HG02943 (cell line): ENCODE results near the gene FLNA.

Experiments
- ATAC-seq: cut with Tn5 transposase; IDR thresholded peaks from one replicate; pipeline ENCODE4 v1.9.1; 2021; ENCODE audit warnings: mild to moderate bottlenecking, low read depth, moderate library complexity; ENCODE audit not compliant: unreplicated experiment

FLNA gene

DNA sequence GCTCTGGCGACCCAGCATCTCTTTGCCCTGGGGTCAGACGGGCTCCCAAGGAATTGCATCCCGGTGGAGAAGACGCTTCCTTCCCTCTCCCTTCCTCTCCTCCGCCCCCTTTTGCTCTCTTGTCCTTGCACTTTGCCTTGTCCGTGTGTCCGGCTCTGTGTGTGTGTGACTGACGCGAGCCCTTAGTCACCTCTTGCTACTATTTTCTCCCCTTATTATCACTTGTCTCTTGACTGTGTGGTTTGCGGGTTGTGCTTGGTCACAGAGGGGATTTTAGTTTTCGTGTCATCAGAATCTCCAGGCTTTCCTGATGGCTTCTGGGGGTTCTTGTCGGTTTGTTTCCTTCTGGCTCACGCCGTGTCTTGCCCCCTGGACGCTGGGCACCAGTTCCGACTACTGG is 31.4 kb downstream of the FLNA start:
- peak; percentile 3 for ATAC-seq

DNA sequence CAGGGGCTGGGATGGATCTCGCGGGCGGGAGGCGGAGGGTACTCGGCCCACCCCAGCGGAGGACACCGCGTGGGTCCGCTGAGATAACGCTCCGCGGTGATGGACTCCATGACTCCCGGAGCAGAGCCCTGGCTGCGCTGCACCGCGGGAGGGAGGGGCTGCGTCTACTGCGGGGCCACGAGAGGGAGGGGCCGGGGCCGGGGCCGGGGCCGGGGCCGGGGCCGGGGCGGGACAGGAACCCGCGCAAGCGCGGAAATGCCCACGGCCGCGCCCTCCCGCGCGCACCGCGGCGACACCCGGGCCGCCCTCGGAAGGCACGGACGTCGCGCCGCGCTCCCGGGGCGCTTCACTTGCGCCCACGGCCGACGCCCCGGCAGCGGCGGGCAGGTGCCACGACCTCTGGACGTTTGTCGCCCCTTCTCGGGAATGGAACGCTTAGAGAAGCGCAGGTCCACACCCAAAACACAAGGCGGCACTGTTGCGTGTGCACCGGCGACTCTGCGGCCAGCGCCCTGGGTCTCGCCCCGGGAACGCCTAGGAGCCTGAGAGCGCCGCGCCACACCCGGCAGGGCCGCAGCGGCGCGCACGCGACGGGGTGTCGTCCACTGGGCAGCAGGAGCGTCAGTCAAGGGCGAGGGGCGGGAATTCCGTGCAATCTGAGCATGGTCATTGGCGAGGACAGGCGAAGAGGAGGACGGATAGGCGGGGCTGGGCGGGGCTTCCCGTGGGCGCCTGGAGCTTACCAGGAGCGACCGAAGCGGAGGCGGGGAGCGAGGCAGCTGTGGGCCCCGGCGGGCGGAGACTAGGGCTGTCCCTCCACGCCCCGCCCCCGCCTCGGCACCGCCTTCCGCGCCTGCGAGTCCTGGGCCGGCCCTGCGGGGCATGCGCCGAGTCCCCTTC is 32.8 kb downstream of the FLNA start:
- ATAC-seq: peak; percentile 68

DNA sequence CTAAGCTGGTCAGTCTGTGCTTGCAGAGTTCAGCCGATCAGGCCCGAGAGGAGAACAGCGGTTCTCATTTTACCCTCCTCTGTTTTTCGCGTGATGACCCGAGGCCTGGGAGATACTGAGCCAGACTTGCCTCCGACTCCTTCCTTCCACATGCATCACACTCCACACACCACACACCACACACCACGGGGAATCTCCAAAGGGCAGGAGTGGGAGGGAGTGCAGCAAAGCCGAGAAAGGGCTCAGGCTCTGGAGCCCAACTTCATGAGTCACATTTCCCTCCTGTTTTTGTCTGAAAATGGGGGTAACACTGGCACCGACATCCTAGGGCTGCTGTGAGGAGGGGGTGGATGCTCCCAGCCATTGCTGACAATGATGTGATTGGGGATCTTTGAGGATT is 39.9 kb downstream of the FLNA start:
- no peak for ATAC-seq

DNA sequence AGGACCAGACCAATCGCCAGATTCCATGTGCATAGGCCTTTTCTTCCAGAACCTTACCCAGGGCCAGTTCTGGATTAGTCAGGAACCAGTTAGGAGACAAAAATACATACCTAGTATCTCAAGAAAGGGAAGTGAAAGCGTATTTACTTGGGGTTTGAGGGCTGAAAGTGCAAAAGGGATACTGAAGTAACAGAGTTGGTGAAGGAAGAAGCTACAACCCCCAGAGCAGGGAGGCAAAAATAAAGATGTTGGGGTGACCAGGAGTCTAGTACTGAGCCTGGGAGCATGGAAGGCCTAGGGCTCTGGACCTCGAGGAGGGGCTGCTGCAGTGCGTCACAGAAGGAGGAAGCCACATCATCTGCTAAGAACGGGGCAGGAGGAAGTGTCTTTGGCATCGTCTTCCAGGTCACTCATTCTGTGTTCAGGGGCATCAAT is 40.6 kb downstream of the FLNA start:
- ATAC-seq: no peak

DNA sequence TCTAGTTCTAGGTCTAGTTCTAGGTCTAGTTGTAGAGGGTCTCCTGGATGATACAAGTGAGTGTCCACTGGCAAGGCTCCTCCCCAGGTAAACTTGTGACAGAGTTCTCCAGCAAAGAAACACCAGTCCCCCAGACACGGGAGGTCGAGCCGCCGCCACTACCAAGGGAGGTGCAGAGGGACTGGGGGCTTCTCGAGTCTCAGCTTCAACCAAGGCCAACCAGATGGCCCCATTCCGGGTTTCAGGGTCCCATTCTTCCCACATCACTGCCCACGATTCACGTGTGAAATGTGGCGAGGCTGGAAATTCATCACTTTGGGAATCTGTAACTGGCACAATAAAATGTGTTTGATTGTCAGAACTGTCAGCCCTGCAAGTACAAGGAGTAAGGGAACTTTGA is 41.3 kb downstream of the FLNA start:
- ATAC-seq: no peak

DNA sequence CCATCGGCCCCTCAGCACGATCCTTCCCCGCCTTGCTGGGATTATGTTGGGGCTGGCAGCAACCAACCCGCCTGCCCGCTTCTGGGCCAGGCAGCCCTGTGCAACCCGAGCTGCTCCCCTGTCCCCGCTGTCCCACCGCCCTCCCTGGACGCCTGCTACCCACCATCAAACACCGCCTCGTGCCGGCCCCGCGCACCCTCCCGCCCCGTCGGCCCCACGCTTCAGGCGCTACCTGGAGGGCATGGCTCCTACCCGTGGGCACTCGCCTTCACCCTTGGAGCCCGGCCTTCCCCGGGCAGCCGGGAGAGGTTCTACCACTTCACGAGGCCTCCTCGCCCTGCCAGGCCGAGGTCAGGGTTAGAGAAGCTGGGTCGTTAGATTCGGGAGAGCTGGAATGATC is 41.9 kb downstream of the FLNA start:
- no peak for ATAC-seq

DNA sequence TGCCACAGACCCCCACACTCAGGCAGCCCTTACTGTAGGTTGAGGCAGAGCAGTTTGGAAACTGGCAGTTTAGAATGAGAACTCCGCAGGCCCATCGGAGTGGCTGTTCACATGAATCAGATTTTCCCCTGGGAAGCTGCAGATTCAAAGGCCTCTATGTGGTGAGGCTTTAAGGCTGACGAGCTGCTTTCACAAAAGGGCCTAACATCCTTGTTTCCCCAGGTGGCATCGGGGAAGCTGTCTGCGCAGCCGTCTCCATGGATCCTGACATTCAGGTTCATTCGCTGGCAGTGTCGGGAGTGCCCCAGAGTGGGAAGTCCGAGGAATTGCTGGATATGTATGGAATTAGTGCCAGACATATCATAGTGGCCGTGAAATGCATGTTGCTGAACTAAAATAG is 45.1 kb downstream of the FLNA start:
- ATAC-seq: no peak

DNA sequence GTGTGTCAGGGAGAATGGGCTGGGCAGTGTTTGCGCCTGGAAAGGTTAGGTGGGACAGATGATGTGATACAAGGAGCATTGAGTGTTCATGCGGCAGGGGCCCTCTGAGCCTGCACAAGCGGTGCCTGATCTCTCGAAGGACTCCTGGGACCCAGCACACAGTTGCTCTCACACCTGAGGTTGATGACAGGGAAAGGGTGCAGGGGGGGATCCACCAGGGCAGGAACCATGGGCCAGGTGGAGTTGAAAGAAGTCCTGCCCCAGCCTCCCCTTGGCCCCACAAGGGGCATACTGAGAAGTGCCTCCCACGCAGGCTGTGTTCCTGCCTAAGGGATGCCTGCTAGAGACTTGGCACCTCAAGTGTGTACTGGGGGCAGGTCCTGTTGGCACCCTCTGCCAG is 45.8 kb downstream of the FLNA start:
- no peak for ATAC-seq

DNA sequence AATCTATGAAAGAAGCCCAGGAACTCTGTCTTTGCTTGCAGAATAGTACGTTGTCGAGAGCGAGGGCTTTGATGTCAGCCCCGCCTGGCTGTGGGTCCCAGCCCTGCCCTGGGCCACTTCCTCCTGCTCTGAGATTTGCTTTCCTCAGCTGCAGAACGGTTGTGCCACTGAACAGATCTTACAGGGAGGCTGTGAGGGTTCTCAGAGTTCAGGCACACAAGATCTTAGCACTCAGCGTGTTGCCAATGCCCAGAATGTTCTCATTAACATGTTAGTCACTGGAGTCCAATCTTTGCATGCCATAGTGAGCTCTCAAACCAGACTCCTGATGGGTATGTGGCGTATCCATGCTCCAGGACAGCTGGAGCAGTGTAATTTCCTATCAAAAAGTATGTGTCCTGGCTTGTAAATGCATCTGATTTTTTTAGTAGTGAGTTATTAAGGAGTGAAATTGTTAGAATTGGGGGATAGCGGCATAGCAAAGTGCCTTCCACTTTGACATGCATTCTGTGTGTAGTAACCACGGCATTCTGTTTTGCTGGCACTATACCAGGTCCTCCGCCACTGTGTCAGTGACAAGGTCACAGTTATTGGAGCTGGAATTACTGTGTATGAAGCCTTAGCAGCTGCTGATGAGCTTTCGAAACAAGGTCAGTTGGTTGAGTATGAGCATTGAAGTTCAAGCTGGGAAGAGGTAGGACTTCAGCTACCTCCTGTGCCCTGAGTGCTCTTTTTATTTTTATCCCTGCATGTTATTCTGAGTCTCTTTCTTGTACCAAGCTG is 47.2 kb downstream of the FLNA start:
- no peak for ATAC-seq

DNA sequence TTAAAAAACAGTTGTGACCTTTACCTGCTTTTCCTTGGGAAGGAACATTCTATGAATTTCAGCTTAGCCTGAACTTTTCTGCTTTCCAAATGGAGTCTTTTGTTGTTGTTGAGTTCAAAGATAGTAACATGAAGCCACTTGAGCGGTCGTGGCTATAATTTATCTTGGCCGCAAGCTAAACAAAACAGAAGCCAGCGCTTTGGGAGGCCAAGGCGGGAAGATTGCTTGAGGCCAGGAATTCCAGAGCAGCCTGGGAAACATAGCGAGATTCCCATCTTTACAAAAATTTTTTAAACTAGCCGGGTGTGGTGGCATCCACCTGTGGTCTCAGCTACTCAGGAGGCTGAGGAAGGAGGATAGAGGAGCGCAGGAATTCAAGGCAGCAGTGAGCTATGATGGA is 48.9 kb downstream of the FLNA start:
- no peak for ATAC-seq

DNA sequence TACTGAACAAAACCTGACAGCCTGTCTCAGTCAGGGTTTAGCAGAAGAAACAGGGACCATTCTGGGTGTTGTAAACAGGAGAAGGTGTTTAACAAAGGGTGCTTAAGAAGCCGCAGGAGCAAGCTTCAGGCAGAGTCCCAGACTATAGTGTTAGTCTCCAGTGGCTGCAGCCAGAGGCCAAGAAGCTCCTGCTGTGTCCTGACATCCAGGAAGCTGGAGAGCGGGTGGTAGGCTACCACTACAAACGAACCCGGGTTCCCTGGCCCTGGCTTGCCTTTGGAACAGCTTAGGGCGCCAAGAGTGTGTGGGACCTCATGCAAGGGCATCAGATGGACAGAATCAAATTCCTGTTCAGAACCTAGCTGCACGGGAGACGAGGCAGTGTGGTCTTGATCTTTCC is 50.9 kb downstream of the FLNA start:
- ATAC-seq: no peak

DNA sequence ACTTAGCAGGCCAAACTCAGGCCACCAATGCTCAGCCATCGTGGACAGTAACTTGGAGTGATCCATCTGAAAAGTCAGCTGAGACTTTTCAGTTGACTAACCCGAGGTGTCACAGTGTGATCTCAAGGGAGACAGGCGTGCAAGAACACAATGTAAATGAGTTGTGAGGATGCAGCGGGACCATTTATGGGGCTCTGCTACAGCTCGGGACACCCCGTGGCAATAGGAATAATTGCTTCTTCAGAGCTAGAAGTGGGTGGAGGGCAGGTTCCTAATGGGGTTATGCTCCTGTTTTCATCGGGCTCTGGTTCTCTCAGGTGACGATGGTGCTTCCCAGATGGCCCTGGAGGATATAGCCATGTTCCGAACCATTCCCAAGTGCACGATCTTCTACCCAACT is 51.5 kb downstream of the FLNA start:
- ATAC-seq: no peak

DNA sequence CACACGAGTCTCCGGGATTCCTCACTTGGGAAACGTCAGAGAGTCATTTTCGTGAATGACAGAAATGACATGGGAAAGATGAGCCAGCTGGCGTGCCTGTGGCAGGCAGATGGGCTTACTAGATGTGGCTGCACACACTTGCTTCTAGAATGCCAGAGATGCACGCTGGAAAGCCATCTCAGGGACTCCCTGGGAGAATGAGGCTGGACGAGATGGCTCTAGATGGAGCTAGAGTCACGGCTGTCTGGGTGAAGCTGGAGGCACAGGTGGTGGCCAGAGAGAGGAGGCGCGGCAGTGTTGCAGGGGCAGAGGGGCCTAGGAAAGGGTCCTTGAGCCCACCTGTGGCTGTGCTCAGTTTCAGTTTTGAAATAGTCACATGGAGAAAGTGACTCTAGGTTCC is 52.8 kb downstream of the FLNA start:
- no peak for ATAC-seq

DNA sequence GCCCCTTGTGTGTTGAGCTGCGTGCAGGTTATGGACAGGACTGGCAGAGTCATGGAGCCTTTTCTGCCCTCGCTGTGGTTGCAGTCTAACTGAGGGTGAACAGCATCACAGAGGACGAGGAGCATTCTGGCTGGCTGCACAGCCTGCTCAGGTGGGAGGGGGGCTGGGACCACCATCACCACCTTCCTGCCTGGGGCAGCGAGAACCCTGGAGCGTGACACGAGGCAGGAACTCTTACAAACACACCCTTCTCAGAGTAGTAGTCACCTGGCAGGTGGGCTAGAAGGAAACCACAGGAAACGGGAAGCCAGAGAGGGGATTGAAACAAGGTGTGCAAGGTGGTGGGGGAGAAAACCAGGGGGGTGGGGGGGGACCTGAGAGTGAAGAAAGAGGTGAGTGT is 53.3 kb downstream of the FLNA start:
- ATAC-seq: no peak

DNA sequence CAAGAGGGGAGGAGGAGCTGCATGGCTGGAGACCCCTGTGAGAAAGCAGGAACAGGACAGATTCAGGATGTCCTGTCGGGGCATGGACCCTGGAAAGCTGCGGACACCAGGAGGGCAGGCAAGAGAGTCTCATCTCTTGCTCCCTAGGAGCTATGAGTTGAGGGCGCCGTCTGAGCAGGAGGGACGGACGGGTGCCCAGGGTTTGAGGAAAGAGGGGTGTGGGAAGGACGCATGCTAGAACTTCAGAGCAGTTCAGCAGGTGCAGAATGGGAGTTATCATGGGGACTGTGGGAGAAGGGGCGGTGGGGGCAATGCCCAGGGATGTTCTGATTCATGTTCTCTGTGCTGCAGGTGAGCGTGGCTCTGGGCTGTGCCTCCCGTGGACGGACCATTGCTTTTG is 54.0 kb downstream of the FLNA start:
- no peak for ATAC-seq

DNA sequence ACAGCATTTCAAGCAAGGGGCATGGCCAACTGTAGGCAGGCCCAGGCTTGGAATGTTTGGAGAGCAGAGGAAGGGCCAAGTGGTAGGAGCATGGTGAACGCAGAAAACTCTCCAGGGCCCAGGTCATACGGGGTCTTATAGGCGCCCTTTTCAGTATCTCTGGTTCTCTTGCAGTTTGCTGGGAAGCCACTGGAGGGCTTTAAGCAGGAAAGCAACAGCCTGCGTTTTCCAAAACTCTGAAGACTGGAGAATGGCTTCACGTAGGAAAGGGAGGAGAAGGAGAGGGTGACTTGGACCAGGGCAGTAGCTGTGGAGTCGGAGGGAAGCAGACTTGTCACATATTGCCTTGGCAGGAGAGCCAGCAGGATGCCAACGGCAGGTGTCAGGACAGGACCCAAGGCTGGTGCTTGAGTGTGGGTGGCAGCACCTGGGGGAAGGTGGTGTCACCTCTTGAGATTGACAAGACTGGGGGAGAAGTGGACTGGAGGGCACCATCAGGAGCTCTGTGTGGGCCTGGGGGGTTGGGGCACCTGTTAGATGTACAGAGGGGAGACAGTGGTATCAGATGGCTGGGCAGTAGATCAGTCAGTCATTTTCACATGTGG is 56.9 kb downstream of the FLNA start:
- no peak for ATAC-seq

DNA sequence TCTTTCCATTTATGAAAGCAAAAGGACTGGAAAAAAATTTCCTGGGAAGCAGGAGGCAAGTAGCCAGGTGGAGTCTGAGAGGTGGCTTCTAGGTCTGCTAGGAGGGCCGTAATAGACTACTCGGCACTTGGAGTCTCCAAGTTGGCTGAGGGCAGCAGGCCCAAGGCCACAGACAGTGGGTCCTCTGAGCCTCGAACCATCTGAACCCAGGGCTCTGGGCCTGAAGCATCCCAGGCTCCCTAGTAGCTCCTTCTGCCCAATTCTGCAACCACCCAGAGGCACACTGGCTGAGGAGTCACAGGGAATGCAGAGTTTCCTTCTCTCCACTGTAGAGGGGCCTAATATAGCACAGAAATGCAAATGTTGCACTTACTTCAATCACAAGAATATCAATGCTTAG is 59.0 kb downstream of the FLNA start:
- no peak for ATAC-seq

DNA sequence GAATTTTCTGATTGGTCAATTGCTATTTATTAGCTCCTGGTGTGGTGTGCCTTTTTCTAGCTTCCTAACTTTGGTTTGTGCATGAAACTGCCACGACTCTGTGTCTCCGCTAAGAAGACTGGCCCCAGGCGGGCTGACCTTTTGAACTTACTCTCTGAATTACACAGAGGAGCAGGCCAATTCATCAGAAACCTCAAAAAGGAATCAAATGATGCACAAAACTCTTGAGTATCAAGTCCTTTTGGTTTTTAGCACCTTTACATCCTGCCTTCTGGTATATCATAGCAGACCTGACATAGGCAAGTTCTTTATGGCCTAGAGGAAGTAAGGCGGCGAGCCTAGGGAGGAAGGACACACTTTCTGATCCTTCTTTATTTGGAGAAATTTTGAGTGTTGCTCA is 61.3 kb downstream of the FLNA start:
- no peak for ATAC-seq

DNA sequence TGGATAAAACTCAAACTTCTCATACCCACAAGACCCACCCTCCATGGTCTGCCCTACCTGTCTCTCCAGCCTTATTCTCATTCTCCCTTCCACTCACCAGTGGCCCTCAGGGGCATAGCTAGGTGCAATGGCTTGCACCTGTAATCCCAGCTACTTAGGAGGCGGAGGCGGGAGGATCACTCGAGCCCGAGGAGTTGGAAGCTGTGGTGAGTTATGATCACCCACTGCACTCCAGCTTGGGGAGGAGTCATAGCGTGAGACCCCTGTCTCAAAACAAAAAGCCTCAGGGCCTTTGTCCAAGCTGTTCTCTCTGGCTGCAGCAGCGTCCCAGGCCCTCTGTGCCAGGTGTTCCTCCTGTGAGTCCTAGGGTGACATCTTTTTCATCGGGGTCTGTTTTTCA is 62.3 kb downstream of the FLNA start:
- no peak for ATAC-seq

DNA sequence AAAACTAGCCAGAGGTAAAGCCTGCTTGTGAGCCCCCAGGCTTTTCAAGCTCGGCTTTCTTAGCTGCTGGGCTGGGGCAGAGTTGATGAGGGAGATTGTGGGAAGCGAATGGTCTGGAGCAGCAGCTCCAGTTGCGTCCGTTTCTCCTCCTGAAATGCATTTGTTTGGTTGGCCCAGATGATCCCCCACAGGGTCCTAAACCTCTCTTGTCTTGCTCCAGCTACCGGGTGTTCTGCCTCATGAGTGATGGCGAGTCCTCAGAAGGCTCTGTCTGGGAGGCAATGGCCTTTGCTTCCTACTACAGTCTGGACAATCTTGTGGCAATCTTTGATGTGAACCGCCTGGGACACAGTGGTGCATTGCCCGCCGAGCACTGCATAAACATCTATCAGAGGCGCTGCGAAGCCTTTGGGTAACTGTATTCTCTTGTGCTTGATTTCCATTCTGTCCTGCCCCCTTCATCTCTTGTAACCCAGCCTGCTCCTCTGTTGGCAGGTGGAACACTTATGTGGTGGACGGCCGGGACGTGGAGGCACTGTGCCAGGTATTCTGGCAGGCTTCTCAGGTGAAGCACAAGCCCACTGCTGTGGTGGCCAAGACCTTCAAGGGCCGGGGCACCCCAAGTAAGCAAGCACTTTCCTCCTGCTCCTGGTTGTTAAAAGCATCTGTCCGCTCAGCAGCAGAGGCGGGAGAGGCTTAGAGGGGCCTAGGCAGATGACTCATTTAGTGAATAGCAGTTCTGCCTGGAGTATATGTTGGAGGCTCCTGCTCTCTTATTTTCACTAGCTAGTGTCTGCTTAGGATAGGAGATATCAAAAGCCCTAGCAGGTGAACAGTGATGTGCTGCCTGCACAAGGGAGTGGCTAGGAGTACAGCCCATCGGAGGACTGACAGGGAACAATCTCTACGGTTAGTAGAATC is 63.6 kb downstream of the FLNA start:
- ATAC-seq: no peak
